Measurements from ENCODE around the gene TMCC2. TPM values are rescaled to one million over a fixed set of nuclear protein-coding genes. Genes with fewer than 3 reads are reported as not detected.
A peak's percentile ranks its signal among the peaks of the same experiment; 100 is the strongest.

Gene TMCC2
- total and polyA plus RNA-seq, 10 donors, result 0.74 to 146 (median 7.7) TPM

- peaks cover 38 to 96% (median 65%) of the 10 kb centered on the region in 6 donors for H3K4me1 ChIP-seq
- H3K27ac ChIP-seq, result peak overlapping the region; percentile 32 to 97 (median 93)
- DNase-seq, result no peak
- H3K27me3 ChIP-seq (replicated peaks in 1 of 7), result no peaks in the 10 kb centered on the region
- peak overlapping the region in 1 of 8 donors; percentile 49 for H3K4me3 ChIP-seq
- no peaks in the 10 kb centered on the region for H3K9me3 ChIP-seq
- TF ChIP-seq POLR2AphosphoS5 (IDR thresholded peaks at IDR 0.05) (no peak), CTCF (IDR thresholded peaks at IDR 0.05 in 8 of 11, conservative IDR thresholded peaks at IDR 0.05 in 3 of 11) (no peak), POLR2A (IDR thresholded peaks at IDR 0.05) (no peak)
- H3K36me3 ChIP-seq, result peaks cover 0 to 57% (median 51%) of the 10 kb centered on the region in 6 donors
- WGBS, 5 donors, result 83 to 90% (median 85%) methylated on average over 8 of the region's 8 CpGs
- intact Hi-C loops (cut with DNase I; ENCODE audit: low total_unique reads), result no loop called here
Measured at GRCh38 chr1:205310976-205311704, 83.4 kb downstream of the TMCC2 start.

GRCh38 chr1:205312866-205313562, 85.3 kb downstream of the TMCC2 start:
- peak overlapping the region; percentile 76 to 97 (median 93) for H3K27ac ChIP-seq
- no peak for TF ChIP-seq POLR2AphosphoS5 (IDR thresholded peaks at IDR 0.05)
- H3K4me1 ChIP-seq, result peaks cover 56 to 100% (median 84%) of the 10 kb centered on the region in 6 donors
- intact Hi-C loops (cut with DNase I; ENCODE audit: low total_unique reads), result no loop called here
- 43 to 50% (median 45%) methylated on average over 10 of the region's 10 CpGs for WGBS, 5 donors
- no peak for DNase-seq
- H3K27me3 ChIP-seq (replicated peaks in 1 of 7), result no peaks in the 10 kb centered on the region
- peak overlapping the region; percentile 6 to 62 (median 23) for H3K4me3 ChIP-seq
- peaks cover 0 to 44% (median 32%) of the 10 kb centered on the region in 6 donors for H3K36me3 ChIP-seq
- no peaks in the 10 kb centered on the region for H3K9me3 ChIP-seq

- H3K36me3 ChIP-seq, result peaks cover 0 to 37% (median 25%) of the 10 kb centered on the region in 6 donors
- H3K4me1 ChIP-seq, result peaks cover 64 to 100% (median 91%) of the 10 kb centered on the region in 6 donors
- WGBS, 5 donors, result 10 to 19% (median 15%) methylated on average over 21 of the region's 21 CpGs
- peak; percentile 90 for DNase-seq
- TF ChIP-seq CTCF (IDR thresholded peaks at IDR 0.05 in 8 of 11, conservative IDR thresholded peaks at IDR 0.05 in 3 of 11), result peak in 2 of 11 experiments; percentile 14 to 15
- peak in 1 of 3 donors; percentile 36 for TF ChIP-seq POLR2A (IDR thresholded peaks at IDR 0.05)
- TF ChIP-seq POLR2AphosphoS5 (IDR thresholded peaks at IDR 0.05), result peak; percentile 74 to 85 (median 74)
- peak overlapping the region; percentile 6 to 62 (median 23) for H3K4me3 ChIP-seq
- intact Hi-C loops (cut with DNase I; ENCODE audit: low total_unique reads), result no loop called here
- peak overlapping the region; percentile 76 to 97 (median 93) for H3K27ac ChIP-seq
- H3K27me3 ChIP-seq (replicated peaks in 1 of 7), result no peaks in the 10 kb centered on the region
- H3K9me3 ChIP-seq, result no peaks in the 10 kb centered on the region
Measured at GRCh38 chr1:205313563-205314308, 86.0 kb downstream of the TMCC2 start.

GRCh38 chr1:205315008-205315618, 87.4 kb downstream of the TMCC2 start:
- Histone ChIP-seq H3K4me1 (peaks cover 76 to 100% (median 100%) of the 10 kb centered on the region in 6 donors), H3K4me3 (peak overlapping the region in 1 of 8 donors; percentile 62), H3K36me3 (peaks cover 0 to 23% (median 13%) of the 10 kb centered on the region in 6 donors), H3K9me3 (no peaks in the 10 kb centered on the region), H3K27ac (peak overlapping the region; percentile 43 to 97 (median 93)), H3K27me3 (replicated peaks in 1 of 7) (no peaks in the 10 kb centered on the region)
- no peak for DNase-seq
- 77 to 82% (median 80%) methylated on average over 5 of the region's 5 CpGs for whole genome bisulfite sequencing, 5 donors
- intact Hi-C loops (cut with DNase I; ENCODE audit: low total_unique reads), result no loop called here
- no peak for TF ChIP-seq POLR2AphosphoS5 (IDR thresholded peaks at IDR 0.05)
- no peak for TF ChIP-seq POLR2A (IDR thresholded peaks at IDR 0.05)
- TF ChIP-seq CTCF (IDR thresholded peaks at IDR 0.05 in 8 of 11, conservative IDR thresholded peaks at IDR 0.05 in 3 of 11), result no peak

Data from spleen (tissue), 11 donors.